ENCODE results near the gene CD151.

DNA sequence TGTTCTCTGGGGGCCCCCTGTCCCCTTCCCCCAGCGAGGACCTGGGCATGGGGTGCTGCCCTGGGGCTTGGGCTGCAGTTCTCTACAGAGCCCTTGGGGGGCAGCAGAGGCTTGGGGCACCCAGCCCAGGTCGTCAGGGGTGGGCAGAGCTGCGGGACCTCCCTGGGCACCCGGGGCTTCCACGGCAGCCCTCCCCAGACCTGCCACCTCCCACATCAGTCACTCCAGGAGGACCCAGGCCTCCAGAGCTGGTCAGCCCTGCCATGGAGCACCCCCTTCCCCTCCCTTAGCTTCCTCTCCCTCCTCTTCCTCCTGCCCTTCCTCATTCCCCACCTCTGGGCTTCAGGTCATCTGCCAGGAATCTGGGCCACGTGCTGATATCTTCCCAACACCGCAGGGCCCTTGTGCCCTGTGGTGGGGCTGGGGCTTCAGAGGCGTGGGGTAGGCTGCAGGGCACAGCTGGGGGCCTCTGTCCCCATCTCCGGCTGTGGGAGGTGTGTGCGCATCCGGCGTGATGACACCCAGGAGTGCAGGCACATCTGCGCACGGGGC, 15.7 kb downstream of the CD151 start:
- TF ChIP-seq, protein P1, sequence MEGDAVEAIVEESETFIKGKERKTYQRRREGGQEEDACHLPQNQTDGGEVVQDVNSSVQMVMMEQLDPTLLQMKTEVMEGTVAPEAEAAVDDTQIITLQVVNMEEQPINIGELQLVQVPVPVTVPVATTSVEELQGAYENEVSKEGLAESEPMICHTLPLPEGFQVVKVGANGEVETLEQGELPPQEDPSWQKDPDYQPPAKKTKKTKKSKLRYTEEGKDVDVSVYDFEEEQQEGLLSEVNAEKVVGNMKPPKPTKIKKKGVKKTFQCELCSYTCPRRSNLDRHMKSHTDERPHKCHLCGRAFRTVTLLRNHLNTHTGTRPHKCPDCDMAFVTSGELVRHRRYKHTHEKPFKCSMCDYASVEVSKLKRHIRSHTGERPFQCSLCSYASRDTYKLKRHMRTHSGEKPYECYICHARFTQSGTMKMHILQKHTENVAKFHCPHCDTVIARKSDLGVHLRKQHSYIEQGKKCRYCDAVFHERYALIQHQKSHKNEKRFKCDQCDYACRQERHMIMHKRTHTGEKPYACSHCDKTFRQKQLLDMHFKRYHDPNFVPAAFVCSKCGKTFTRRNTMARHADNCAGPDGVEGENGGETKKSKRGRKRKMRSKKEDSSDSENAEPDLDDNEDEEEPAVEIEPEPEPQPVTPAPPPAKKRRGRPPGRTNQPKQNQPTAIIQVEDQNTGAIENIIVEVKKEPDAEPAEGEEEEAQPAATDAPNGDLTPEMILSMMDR (IDR thresholded peaks at IDR 0.05; ENCODE audit: low read length) = peak; percentile 87
- TF ChIP-seq EZH2 (IDR thresholded peaks at IDR 0.05; ENCODE audit: borderline replicate concordance, low read length) = no peak
